OCI-LY3 (cell line): ENCODE results near the gene HOOK2.
A peak's percentile ranks its signal among the peaks of the same experiment; 100 is the strongest.
"Not testable (repeated sequence)": the region's sequence is repeated elsewhere in the genome, so short reads cannot be mapped to it uniquely, and the experiment has no call there.

ENCODE experiments used
- H2AFZ ChIP-seq: fragments of 200-600, 300-600 bp; shearing (Covaris generic); 2 replicates; pipeline ENCODE4 v1.6.0; 2014; ENCODE audit warnings: antibody characterized with exemption, low read depth, low read length
- H3K27ac ChIP-seq: fragments of 200-600, 300-600 bp; sonication (generic); 2 replicates; pipeline ENCODE4 v1.5.1; 2014; ENCODE audit warnings: mild to moderate bottlenecking, low read length, moderate library complexity, mixed read lengths
- H3K27me3 ChIP-seq: fragments of 200-600, 300-600 bp; sonication (generic); 2 replicates; pipeline ENCODE4 v1.6.1; 2014; ENCODE audit warnings: low read depth, low read length, mixed read lengths
- H3K36me3 ChIP-seq: fragments of 200-600, 300-600 bp; sonication (generic); replicated peaks from 2 replicates; pipeline ENCODE3; 2014; ENCODE audit warnings: low read depth, low read length, mixed read lengths
- H3K4me1 ChIP-seq: fragments of 300-600, 200-600 bp; sonication (generic); 2 replicates; pipeline ENCODE4 v1.6.1; 2014; ENCODE audit warnings: low read length, mixed read lengths
- H3K4me2 ChIP-seq: fragments of 200-600, 300-600 bp; sonication (generic); 2 replicates; pipeline ENCODE4 v1.6.1; 2014; ENCODE audit warnings: low read length, mixed read lengths
- H3K4me3 ChIP-seq: fragments of 300-600, 200-600 bp; sonication (generic); 2 replicates; pipeline ENCODE4 v1.5.1; 2014; ENCODE audit warnings: antibody characterized with exemption, mild to moderate bottlenecking, low read length, moderate library complexity
- H3K79me2 ChIP-seq: fragments of 300-600, 200-600 bp; shearing (Covaris generic); 2 replicates; pipeline ENCODE4 v1.6.1; 2014; ENCODE audit warnings: mild to moderate bottlenecking, low read length, mixed read lengths
- H3K9ac ChIP-seq: fragments of 300-600, 200-600 bp; shearing (Covaris generic); 2 replicates; pipeline ENCODE4 v1.6.0; 2014; ENCODE audit warnings: mild to moderate bottlenecking, low read length, moderate library complexity
- H3K9me3 ChIP-seq: fragments of 200-600, 300-600 bp; shearing (Covaris generic); 2 replicates; pipeline ENCODE4 v1.6.1; 2014; ENCODE audit warnings: low read length, mixed read lengths; ENCODE audit not compliant: insufficient read depth
- H4K20me1 ChIP-seq: fragments of 200-600, 300-600 bp; sonication (generic); 2 replicates; pipeline ENCODE4 v1.6.1; 2016; ENCODE audit warnings: low read length, mixed read lengths; ENCODE audit not compliant: insufficient read depth
- EZH2phosphoT487 ChIP-seq: fragments of 200-600 bp; shearing (Covaris generic); IDR thresholded peaks from 2 replicates; pipeline ENCODE4 v1.6.1; 2018; ENCODE audit warnings: antibody characterized with exemption, mixed run types, low read depth
- TF ChIP-seq, protein P1 (sequence below): fragments of 200-600, 300-600 bp; sonication (generic); IDR thresholded peaks from 2 replicates; pipeline ENCODE4 v1.5.1; 2014; ENCODE audit warnings: antibody characterized with exemption, low read length, low read depth

Gene HOOK2

DNA sequence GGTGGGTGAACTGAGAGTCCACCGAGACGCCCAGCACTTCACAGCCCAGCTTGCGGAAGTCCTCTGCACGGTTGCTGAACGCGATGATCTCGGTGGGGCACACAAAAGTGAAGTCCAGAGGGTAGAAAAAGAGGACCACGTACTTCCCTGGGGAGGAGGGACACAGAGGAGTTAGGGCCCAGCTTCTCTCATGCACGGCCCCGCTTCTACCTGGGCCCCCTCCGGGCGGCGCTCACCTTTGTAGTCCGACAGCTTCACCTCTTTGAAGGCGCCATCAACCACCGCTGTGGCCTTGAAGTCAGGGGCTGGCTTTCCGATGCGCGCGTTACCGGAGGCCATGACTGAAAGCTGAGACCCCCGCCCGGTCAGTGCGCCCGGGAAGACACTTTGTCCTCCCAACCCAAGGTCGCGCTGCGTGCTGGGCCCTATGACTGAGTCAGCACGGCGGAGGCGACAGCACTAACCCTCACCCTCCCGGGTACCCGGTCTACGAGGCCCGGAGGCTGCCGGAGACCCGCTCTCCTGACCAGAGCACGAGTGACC is 25.6 kb upstream of the HOOK2 start:
- H3K4me1 ChIP-seq = peaks cover 26% of the 10 kb centered on the region
- H3K9me3 ChIP-seq = no peaks in the 10 kb centered on the region
- H3K4me3 ChIP-seq = peak overlapping the region; percentile 91
- H3K4me2 ChIP-seq = peak overlapping the region; percentile 92
- H3K27me3 ChIP-seq = no peaks in the 10 kb centered on the region
- peaks cover 23% of the 10 kb centered on the region for H3K79me2 ChIP-seq
- TF ChIP-seq, protein P1, sequence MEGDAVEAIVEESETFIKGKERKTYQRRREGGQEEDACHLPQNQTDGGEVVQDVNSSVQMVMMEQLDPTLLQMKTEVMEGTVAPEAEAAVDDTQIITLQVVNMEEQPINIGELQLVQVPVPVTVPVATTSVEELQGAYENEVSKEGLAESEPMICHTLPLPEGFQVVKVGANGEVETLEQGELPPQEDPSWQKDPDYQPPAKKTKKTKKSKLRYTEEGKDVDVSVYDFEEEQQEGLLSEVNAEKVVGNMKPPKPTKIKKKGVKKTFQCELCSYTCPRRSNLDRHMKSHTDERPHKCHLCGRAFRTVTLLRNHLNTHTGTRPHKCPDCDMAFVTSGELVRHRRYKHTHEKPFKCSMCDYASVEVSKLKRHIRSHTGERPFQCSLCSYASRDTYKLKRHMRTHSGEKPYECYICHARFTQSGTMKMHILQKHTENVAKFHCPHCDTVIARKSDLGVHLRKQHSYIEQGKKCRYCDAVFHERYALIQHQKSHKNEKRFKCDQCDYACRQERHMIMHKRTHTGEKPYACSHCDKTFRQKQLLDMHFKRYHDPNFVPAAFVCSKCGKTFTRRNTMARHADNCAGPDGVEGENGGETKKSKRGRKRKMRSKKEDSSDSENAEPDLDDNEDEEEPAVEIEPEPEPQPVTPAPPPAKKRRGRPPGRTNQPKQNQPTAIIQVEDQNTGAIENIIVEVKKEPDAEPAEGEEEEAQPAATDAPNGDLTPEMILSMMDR = peak; percentile 22; the same call in 1 of the 2 replicates
- TF ChIP-seq EZH2phosphoT487 = no peak
- no peaks in the 10 kb centered on the region for H4K20me1 ChIP-seq
- H3K27ac ChIP-seq = peak overlapping the region; percentile 56
- H3K9ac ChIP-seq = peak overlapping the region; percentile 96
- H3K36me3 ChIP-seq = peaks cover 16% of the 10 kb centered on the region
- H2AFZ ChIP-seq = peak overlapping the region; percentile 62; the same call in 1 of the 2 replicates

DNA sequence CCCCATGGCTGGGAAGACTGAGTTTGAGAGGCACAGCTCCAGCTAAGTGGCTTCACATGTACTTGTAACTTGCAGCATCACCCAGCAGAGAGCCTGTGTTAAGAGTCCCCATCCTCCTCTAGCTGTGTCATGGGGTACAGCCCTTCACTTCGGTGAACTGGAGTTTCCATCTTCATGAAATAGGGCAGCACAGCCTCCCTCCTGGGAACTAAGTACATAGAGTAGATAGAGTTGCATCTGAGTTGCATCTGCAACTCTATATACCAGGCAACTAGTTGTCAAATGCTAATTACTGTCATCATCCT is 25.1 kb upstream of the HOOK2 start:
- Histone ChIP-seq H3K9me3 (no peaks in the 10 kb centered on the region), H3K4me3 (peak overlapping the region; percentile 91), H3K27me3 (no peaks in the 10 kb centered on the region), H4K20me1 (no peaks in the 10 kb centered on the region), H3K4me2 (peak overlapping the region; percentile 92), H3K36me3 (peaks cover 16% of the 10 kb centered on the region), H3K27ac (peak overlapping the region; percentile 56), H2AFZ (no peak overlapping the region), H3K4me1 (peaks cover 28% of the 10 kb centered on the region), H3K9ac (peak overlapping the region; percentile 96), H3K79me2 (peaks cover 25% of the 10 kb centered on the region)
- TF ChIP-seq, protein P1 = no peak

DNA sequence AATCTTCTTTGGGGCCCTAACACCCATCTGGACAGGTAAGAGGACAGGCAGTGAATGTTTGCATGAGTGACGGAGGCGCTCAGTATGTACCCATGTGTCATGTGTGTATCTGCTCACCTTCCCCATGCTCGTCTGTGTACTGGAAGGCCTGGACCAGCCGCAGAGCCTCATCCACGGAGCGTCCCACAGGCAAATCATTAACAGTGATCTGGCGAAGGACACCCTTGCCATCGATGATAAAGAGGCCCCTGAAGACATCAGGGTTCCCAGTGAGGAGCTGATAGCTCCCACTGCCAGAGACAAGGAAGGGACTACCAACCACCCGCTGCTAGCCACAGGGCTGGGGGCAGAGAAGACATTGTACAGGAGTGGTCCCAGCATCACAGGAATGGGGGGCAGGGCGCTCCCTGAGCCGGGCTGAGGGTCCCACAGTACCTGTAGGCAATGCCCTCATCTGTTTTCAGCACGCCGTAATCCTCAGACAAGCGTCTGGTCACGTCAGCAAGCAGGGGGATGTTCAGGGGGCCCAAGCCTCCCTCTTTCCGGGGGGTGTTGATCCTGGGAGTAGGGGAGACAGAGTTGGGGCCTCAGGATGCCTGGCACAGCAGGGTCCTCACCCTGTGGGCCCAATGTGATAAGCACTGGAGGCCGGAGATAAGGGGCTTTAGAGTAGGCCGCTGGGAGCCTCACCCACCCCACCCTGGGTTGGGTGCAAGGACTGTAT is 24.6 kb upstream of the HOOK2 start:
- Histone ChIP-seq H3K4me2 (peak overlapping the region; percentile 92), H3K79me2 (peaks cover 29% of the 10 kb centered on the region), H2AFZ (no peak overlapping the region), H3K27ac (0 out of 2 replicates have a peak overlapping the region, but pooled peaks have one; percentile 56), H3K36me3 (peaks cover 16% of the 10 kb centered on the region), H3K9ac (peak overlapping the region; percentile 96), H3K4me1 (peaks cover 32% of the 10 kb centered on the region), H3K27me3 (no peaks in the 10 kb centered on the region), H3K4me3 (peak overlapping the region; percentile 91), H3K9me3 (no peaks in the 10 kb centered on the region), H4K20me1 (no peaks in the 10 kb centered on the region)
- TF ChIP-seq, protein P1 = no peak
- TF ChIP-seq EZH2phosphoT487 = no peak

DNA sequence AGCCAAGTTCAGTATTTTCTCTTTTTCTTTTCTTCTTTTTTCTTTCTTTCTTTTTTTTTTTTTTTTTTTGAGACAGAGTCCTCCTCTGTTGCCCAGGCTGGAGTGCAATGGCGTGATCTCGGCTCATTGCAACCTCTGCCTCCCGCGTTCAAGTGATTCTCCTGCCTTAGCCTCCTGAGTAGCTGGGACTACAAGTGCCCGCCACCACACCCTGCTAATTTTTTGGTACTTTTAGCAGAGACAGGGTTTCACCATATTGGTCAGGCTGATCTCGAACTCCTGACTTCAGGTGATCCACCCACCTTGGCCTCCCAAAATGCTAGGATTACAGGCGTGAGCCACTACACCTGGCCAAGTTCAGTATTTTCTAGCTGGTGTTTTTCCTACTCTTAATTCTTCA is 22.3 kb upstream of the HOOK2 start:
- not testable (repeated sequence) for H4K20me1 ChIP-seq, H2AFZ ChIP-seq, H3K4me2 ChIP-seq, H3K9me3 ChIP-seq, H3K27ac ChIP-seq, H3K4me3 ChIP-seq, H3K27me3 ChIP-seq, H3K9ac ChIP-seq
- Histone ChIP-seq H3K4me1 (peaks cover 42% of the 10 kb centered on the region), H3K79me2 (peaks cover 48% of the 10 kb centered on the region), H3K36me3 (peaks cover 23% of the 10 kb centered on the region)
